Activated gamma-delta T cell (primary cell): ENCODE measurements around the gene RPS23.
A peak's percentile ranks its signal among the peaks of the same experiment; 100 is the strongest.

Experiments used
- DNase-seq: peaks from one replicate; lab custom pipeline; 2025; lab: John Stamatoyannopoulos, UW
- total RNA-seq, 2 donors: gene quantifications; one replicate each; lab custom pipeline; 2026; lab: John Stamatoyannopoulos, UW

RPS23 gene
- 808 to 888 reads per million in 2 donors for total RNA-seq

GRCh38 chr5:82277987-82278710 is at the start of gene RPS23:
Gene RPS23 (minus strand): TSS chr5:82278354. CDS start chr5:82278323, 31 bp downstream.
- peak; percentile 62 for DNase-seq

- no peak for DNase-seq
These were observed 49.8 kb upstream of the RPS23 start for GRCh38 chr5:82327941-82328340.

GRCh38 chr5:82325996-82326395 is 47.8 kb upstream of the RPS23 start:
- no peak for DNase-seq

GRCh38 chr5:82325155-82325554 is 47.0 kb upstream of the RPS23 start:
- no peak for DNase-seq

GRCh38 chr5:82320966-82321365 is 42.8 kb upstream of the RPS23 start:
- DNase-seq: no peak

GRCh38 chr5:82319651-82320376 is 41.7 kb upstream of the RPS23 start:
- no peak for DNase-seq

- DNase-seq: no peak
These were observed 41.0 kb upstream of the RPS23 start for GRCh38 chr5:82319192-82319591.

GRCh38 chr5:82314964-82315758 is 37.0 kb upstream of the RPS23 start:
- DNase-seq: no peak

GRCh38 chr5:82313016-82313415 is 34.9 kb upstream of the RPS23 start:
- DNase-seq: no peak

GRCh38 chr5:82312373-82312856 is 34.3 kb upstream of the RPS23 start:
- DNase-seq: no peak

- no peak for DNase-seq
These were observed 31.0 kb upstream of the RPS23 start for GRCh38 chr5:82309091-82309531.

- no peak for DNase-seq
These were observed 30.3 kb upstream of the RPS23 start for GRCh38 chr5:82308416-82308815.

GRCh38 chr5:82307451-82307850 is 29.3 kb upstream of the RPS23 start:
- no peak for DNase-seq

- DNase-seq: no peak
These were observed 28.0 kb upstream of the RPS23 start for GRCh38 chr5:82306151-82306550.

GRCh38 chr5:82301190-82301589 is 23.0 kb upstream of the RPS23 start:
- DNase-seq: no peak

GRCh38 chr5:82298668-82299067 is 20.5 kb upstream of the RPS23 start:
- DNase-seq: no peak

- no peak for DNase-seq
These were observed 19.6 kb upstream of the RPS23 start for GRCh38 chr5:82297711-82298110.

- no peak for DNase-seq
These were observed 18.8 kb upstream of the RPS23 start for GRCh38 chr5:82296929-82297328.

GRCh38 chr5:82295959-82296531 is 17.9 kb upstream of the RPS23 start:
- no peak for DNase-seq

GRCh38 chr5:82295144-82295543 is 17.0 kb upstream of the RPS23 start:
- no peak for DNase-seq

GRCh38 chr5:82291420-82291819 is 13.3 kb upstream of the RPS23 start:
- no peak for DNase-seq

- DNase-seq: no peak
These were observed 12.8 kb upstream of the RPS23 start for GRCh38 chr5:82290908-82291307.
